ENCODE results near the gene MARS1. TPM values are rescaled to one million over a fixed set of nuclear protein-coding genes. Genes with fewer than 3 reads are reported as not detected.

MARS1 gene
- total RNA-seq, 1 donor from 2014 or later: 179 TPM

GRCh38 chr12:57528176-57528575, 40.3 kb downstream of the MARS1 start:
- DNase-seq (ENCODE audit: low read depth, low spot score): no peak

DNA sequence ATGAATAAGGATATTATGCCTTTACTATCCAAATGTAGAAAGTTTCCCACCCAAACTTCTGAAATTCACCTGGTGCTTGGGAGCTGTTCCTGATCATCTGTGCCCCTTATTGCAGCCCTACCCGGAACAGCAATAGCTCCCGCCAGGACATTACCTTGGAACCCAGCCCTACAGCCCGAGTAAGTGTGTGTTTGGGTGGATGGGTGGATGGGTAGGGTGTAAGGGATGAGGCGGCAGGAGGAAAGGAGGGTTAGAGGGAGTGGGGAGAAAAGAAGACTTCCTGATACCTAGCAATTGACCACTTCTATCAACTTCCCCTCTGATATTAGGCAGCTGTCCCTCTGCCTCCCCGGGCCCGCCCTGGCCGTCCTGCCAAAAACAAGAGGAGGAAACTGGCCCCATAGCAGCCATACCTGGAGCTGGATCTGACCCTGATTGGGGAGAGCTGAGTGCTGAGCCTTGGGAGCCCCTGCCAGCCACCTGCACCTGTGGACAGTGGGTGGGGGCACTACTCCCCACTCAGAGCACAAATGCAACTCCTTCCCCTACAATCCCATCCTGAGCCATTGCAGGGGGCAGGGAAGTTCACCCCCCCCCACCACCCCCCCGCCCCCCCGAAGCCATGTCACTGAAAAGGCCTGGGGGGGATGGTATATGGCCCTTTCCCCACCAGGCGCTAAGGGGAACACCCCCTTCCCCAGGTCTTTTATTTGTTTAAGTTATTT, 41.1 kb downstream of the MARS1 start:
- DNase-seq (ENCODE audit: low read depth, low spot score): no peak

GRCh38 chr12:57529831-57530230, 42.0 kb downstream of the MARS1 start:
- DNase-seq (ENCODE audit: low read depth, low spot score): no peak

- no peak for DNase-seq (ENCODE audit: low read depth, low spot score)
These were observed 42.7 kb downstream of the MARS1 start for GRCh38 chr12:57530396-57531142.

GRCh38 chr12:57531836-57532235, 44.0 kb downstream of the MARS1 start:
- DNase-seq (ENCODE audit: low read depth, low spot score): no peak

- no peak for DNase-seq (ENCODE audit: low read depth, low spot score)
These were observed 45.2 kb downstream of the MARS1 start for GRCh38 chr12:57533108-57533507.

DNA sequence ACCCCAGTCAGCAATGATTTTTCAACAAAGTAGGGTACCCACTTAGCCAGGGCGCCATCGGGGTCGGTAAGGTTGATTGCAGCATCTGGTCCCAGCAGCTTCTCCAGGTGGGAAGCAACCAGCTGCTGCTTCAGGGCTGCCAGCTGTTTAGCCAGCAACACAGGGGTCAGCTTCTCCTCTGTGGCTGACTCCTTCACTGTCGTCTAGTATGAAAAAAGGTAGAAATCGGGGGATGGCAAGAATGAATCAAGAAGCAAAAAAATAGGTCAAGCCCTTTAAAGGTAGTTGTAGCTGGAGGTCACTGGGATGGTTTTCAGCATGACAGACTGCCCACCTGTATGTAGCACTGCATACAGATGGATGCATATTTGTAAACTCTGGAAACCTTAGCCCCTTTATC, 46.4 kb downstream of the MARS1 start:
- no peak for DNase-seq (ENCODE audit: low read depth, low spot score)

DNA sequence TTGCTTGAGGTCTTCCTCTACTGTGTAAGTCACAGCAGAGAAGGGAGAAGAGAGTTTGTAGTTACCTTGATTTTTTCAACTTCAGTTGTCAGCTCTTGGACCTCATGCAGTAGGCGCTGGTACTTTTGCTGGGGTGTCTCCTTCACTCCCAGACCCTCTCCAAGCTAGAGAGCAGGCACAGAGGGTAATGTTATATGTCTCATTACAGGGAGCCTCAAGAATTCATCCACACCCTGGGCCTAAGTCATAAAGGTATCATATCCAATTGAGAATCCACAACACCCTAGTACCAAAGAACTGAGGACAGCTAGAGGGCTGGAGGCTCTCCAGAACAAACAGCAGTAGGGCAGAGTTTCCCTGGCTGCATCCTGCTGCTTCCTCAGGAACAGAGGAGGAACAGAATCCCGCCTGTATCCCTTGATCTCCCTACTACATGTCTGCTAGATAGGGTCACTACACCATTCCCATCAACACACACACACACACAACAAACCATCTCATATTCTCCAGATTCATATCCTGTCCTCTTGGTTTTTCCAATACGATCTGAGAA, 47.2 kb downstream of the MARS1 start:
- DNase-seq (ENCODE audit: low read depth, low spot score): no peak

DNA sequence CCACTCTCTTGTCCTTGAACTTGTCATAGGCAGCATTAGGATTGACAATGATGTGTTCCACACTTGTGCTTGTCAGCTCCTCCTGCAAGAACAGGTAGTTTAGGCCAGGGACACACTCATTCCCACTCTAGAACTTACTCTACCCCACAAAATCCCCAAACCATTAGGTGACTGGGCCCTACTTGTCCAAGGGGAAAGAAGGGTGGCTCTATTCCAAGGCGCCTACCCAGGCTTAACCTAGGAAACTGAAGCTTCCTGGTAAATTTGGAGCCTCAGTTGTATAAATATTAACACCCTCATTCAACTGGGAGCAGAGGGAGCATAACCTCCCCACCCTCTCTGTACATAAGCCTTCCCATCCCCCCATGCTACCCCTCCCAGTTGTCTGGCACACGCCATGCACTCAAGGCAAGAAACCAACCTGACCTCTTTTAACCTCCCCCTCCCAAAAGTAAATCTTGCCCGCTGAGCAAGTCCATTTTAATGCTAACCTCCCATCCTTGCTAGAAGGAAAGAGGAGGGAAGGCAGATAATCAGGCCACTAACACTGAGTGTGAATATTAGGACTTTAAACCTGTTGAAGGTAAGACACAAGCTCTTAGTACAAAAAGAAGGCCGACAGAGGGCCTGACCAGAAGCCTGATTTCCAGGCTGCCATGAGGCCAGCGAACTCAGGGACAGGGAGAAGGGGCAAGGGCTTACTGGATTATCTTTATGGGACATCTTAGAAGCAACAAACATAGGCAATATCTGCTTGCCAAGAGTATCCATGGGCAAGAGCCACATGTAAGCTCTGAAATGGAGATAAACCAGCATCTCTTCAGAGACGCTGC, 48.1 kb downstream of the MARS1 start:
- DNase-seq (ENCODE audit: low read depth, low spot score): no peak

DNA sequence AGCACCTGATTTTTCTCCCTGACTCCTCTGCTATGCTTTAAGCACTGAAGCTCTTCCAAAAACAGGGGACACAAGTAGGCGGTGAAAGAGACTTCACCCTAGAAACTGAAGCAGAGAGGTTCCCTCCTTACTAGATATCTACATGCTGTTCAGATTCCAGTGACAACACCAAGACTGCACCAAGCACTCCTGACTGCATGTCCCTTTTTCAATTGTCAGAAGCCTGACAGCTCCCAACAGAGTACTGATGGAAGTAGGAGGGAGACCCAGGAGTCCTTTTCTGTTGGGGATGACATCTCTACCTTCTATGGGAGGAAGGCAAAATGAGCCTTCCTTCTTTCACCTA, 48.7 kb downstream of the MARS1 start:
- DNase-seq (ENCODE audit: low read depth, low spot score): no peak

DNA sequence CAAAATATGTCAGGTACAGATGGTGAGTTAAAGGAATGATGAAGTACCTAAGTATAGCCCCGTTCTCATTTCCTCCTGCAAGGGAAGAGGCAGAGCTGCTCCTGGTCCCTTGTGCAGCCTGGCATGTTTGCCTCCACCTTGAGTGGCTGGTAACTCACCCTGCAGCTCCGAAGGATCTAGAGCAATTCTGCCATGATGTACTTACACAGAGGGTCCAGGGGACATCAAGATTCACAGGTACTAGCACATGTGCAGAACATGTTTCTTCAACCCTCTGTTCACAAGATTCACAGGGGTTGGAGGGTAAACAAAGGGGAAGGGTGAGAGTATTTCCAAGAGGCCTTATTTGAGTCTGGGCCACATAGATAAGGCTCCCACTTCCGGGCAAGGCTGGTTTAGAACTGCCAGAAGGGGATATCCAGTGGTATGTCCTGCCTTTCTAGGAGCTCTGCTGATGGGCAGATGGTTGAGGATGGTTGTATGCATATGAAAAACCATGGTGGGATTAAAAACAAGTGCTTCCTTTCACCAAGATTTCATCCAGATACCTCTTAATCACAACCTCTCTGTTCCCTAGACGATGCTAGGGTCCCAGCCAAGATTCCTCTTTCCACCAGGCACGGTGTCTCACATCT, 51.4 kb downstream of the MARS1 start:
- DNase-seq (ENCODE audit: low read depth, low spot score): no peak

GRCh38 chr12:57541001-57541400, 53.1 kb downstream of the MARS1 start:
- no peak for DNase-seq (ENCODE audit: low read depth, low spot score)

GRCh38 chr12:57541717-57542116, 53.8 kb downstream of the MARS1 start:
- no peak for DNase-seq (ENCODE audit: low read depth, low spot score)

DNA sequence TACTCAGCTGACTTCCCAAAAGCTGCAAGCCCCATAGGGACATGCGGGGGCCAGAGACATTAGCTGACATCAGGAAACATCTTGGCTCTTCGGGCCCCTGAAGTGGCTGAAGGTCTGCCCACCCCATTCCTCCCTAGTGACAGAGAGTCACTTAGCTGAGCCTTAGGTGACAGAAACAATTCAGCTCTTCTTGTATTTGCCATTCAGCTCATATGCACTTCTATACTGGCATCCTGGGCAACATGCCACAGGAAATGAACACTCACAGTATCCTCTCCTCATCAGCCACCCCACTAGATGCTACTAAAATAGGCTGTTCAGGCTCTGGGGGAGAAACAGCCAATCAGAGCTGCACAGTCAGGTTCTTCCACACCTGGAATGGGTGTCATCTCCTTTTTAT, 55.7 kb downstream of the MARS1 start:
- no peak for DNase-seq (ENCODE audit: low read depth, low spot score)

DNA sequence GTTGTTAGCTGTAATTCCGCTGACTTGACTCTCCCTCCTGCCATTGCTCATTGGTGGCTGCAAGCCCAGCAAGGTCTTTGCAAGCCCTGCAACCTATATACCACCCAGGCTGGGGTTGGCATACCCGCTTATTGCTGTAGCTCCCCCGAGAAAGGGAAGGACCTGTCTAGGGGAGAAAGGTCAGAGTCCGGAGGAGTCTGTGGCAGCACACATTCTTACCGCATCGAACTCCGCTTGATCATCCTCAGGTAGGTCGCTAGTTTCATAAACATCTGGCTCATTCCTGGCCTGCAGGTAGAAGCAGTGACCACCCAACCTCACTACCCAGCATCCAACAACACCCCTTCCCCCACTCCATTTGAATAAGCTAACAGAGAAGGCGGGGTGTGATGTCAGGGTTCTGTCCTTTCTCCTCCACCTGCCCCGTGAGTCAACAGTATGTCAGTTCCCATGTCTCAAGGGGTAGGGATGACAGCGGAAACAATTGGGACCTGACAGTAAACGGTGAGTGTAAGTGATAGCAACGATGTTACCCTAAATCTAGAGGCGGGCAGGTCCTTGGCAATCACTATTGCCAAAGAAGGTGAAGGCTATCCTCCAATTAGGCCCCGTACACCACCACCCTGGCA, 58.1 kb downstream of the MARS1 start:
- DNase-seq (ENCODE audit: low read depth, low spot score): no peak

GRCh38 chr12:57546438-57547287, 58.8 kb downstream of the MARS1 start, which contains the start of gene DCTN2:
TSS of gene DCTN2 (minus strand) at chr12:57547192. CDS start at chr12:57547063, 129 bp downstream.
- DNase-seq (ENCODE audit: low read depth, low spot score): peak; percentile 93

DNA sequence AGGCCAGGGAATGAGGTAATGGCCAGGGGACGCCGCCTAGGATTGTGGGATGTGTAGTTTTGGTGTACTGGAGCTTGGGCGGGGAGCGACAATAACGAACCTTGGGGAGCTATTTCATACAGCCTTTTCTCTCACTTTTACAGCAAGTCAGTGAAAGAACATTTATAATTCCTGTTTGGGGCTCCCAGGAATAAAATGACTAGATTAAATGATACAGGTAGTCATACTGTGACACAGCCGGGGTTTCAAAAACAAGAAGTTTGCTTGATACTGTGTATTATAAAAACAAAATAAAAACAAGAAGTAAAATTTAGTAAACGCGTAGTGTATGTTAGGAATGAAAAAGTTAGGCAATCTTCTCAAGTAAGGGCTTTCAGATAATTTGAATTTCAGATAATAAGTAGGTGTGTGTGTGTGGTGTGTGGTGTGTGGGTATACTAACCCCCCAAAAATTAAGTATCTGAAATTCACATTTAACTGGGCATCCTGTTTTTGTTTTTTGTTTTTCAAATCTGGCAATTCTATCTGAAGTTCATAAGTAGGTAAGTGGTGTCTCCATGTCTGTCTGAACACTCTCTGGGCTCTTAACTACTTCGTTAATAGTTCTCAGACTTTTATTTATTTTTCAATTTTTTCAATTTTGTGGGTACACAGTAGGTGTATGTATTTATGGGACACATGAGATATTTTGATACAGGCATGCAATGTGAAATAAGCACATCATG, 59.6 kb downstream of the MARS1 start:
- no peak for DNase-seq (ENCODE audit: low read depth, low spot score)

DNA sequence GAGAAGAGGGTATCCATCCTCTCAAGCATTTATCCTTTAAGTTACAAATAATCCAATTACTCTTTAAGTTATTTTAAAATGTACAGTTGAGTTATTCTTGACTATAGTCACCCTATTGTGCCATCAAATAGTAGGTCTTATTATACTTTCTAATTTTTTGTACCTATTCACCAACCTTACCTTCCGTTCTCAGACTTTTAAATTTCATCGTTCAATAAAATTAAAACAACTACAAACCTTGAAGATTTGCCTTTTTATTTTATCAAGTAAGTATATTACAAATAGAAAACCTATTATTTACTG, 60.1 kb downstream of the MARS1 start:
- DNase-seq (ENCODE audit: low read depth, low spot score): no peak

DNA sequence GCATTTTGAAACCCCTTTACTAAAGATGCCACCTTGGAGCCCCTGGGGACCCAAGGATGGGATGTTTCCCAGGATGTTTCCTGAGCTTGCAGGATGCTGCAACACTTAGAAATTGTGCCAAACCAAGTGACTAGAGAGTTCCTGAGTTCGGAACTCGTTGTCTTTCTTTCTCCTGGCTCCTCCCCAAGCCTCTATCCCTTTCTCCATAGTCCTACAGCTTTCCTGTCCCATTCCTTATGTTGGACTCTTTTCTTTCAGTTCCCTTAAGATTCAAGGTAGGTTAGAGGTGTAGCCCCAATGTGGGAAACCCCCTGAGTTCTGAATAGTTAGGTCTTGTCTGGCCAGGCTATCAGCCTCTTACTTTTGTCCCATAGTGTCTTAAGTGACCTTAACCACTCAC, 60.6 kb downstream of the MARS1 start:
- no peak for DNase-seq (ENCODE audit: low read depth, low spot score)
